Right ventricle myocardium inferior (tissue), 1 donor: ENCODE results near the gene CEND1. TPM values are rescaled to one million over a fixed set of nuclear protein-coding genes. Genes with fewer than 3 reads are reported as not detected.
A peak's percentile ranks its signal among the peaks of the same experiment; 100 is the strongest.

ENCODE experiments used
- ATAC-seq: fragments of 200-7000 bp; cut with Tn5 transposase; one replicate; pipeline ENCODE4 v1.9.1; 2020; ENCODE audit warnings: mild to moderate bottlenecking, moderate library complexity
- DNase-seq: peaks from one replicate; pipeline ENCODE4 v3.0.0; 2021; ENCODE audit errors: missing footprints
- intact Hi-C: fragments of 100-400 bp; cut with DNase I; formaldehyde crosslinking; loops from one replicate; pipeline ENCODE4 v1.11.0; 2022
- total RNA-seq: library from RNA; stranded (reverse); fragmentation: NEBNext Ultra II Directional; extraction: Animal tissue kit (Norgen Biotek cat#: 25700); gene quantifications from one replicate; pipeline ENCODE4 v1.2.1, GENCODE V29; 2021
- donor health status: DM: no; HTN: yes; CAD: no; lungs with severe emphysema.

Gene CEND1
- total RNA-seq, 1 donor from 2014 or later: not detected

GRCh38 chr11:787084-787675 is 2.7 kb downstream of the CEND1 start:
- ATAC-seq: no peak
- intact Hi-C loops: no loop called here
- DNase-seq: no peak

- intact Hi-C loops: no loop called here
- DNase-seq (no peak), ATAC-seq (no peak)
Measured at GRCh38 chr11:786235-787083, 3.4 kb downstream of the CEND1 start.

- DNase-seq: peak; percentile 84
- intact Hi-C loops: no loop called here
- peak; percentile 64 for ATAC-seq
Measured at GRCh38 chr11:783581-784015, 6.3 kb downstream of the CEND1 start.

- ATAC-seq (no peak), DNase-seq (peak; percentile 6)
- intact Hi-C loops: no loop called here
Measured at GRCh38 chr11:782264-783174, 7.4 kb downstream of the CEND1 start.

- intact Hi-C loops: no loop called here
- ATAC-seq: no peak
- peak; percentile 49 for DNase-seq
Measured at GRCh38 chr11:779955-780532, 9.8 kb downstream of the CEND1 start.

- intact Hi-C loops: no loop called here
- ATAC-seq (no peak), DNase-seq (peak; percentile 45)
Measured at GRCh38 chr11:778976-779954, 10.6 kb downstream of the CEND1 start.

- DNase-seq (peak; percentile 96), ATAC-seq (peak; percentile 94)
- intact Hi-C loops: no loop called here
Measured at GRCh38 chr11:777288-778255, 12.3 kb downstream of the CEND1 start, which contains the start of gene GATD1. TSS of gene GATD1 (minus strand) at chr11:777487. CDS start at chr11:777462, 25 bp downstream.

GRCh38 chr11:776561-777287 is 13.2 kb downstream of the CEND1 start:
- peak; percentile 18 for ATAC-seq
- no peak for DNase-seq
- intact Hi-C loops: no loop called here

GRCh38 chr11:776263-776560 is 13.7 kb downstream of the CEND1 start:
- intact Hi-C loops: no loop called here
- DNase-seq (no peak), ATAC-seq (no peak)

GRCh38 chr11:774873-775592 is 14.9 kb downstream of the CEND1 start:
- DNase-seq (no peak), ATAC-seq (no peak)
- intact Hi-C loops: no loop called here

GRCh38 chr11:773830-774229 is 16.1 kb downstream of the CEND1 start:
- ATAC-seq (no peak), DNase-seq (no peak)
- intact Hi-C loops: no loop called here

- intact Hi-C loops: no loop called here
- ATAC-seq (no peak), DNase-seq (no peak)
Measured at GRCh38 chr11:773425-773824, 16.5 kb downstream of the CEND1 start.

- DNase-seq (no peak), ATAC-seq (no peak)
- intact Hi-C loops: no loop called here
Measured at GRCh38 chr11:772429-773390, 17.2 kb downstream of the CEND1 start.

GRCh38 chr11:771617-772204 is 18.2 kb downstream of the CEND1 start:
- ATAC-seq (no peak), DNase-seq (no peak)
- intact Hi-C loops: no loop called here
